Trophoblast cell (in vitro differentiated cells and primary cell): ENCODE results near the gene FBXO31.

ENCODE experiments used
- DNase-seq, 2 donors: peaks; one replicate each; pipeline ENCODE4 v3.0.0-alpha.2; 2016
- H2AFZ ChIP-seq: 2 replicates; pipeline ENCODE4 v1.6.1; 2013; ENCODE audit warnings: low read length, moderate library complexity, mild to moderate bottlenecking; ENCODE audit not compliant: insufficient read depth, poor library complexity
- H2AK5ac ChIP-seq: 2 replicates; pipeline ENCODE4 v1.6.1; 2013; ENCODE audit warnings: mild to moderate bottlenecking, low read length
- H2BK120ac ChIP-seq: 2 replicates; pipeline ENCODE4 v1.6.1; 2013; ENCODE audit warnings: low read length, mild to moderate bottlenecking, moderate library complexity; ENCODE audit not compliant: insufficient read depth, poor library complexity
- H2BK12ac ChIP-seq: 2 replicates; pipeline ENCODE4 v1.6.1; 2013; ENCODE audit warnings: mild to moderate bottlenecking, low read length, moderate library complexity
- H2BK5ac ChIP-seq: 2 replicates; pipeline ENCODE4 v1.6.1; 2013; ENCODE audit warnings: low read length, low read depth, moderate library complexity, mild to moderate bottlenecking; ENCODE audit not compliant: poor library complexity
- H3K14ac ChIP-seq: 2 replicates; pipeline ENCODE4 v1.6.1; 2013; ENCODE audit warnings: mild to moderate bottlenecking, low read length
- H3K18ac ChIP-seq: 2 replicates; pipeline ENCODE4 v1.6.1; 2013; ENCODE audit warnings: mild to moderate bottlenecking, low read length
- H3K23ac ChIP-seq: 2 replicates; pipeline ENCODE4 v1.6.1; 2013; ENCODE audit warnings: low read length
- H3K27ac ChIP-seq: 2 replicates; pipeline ENCODE4 v1.5.1; 2013; ENCODE audit warnings: low read depth, mild to moderate bottlenecking, inconsistent platforms, low read length, moderate library complexity
- H3K27me3 ChIP-seq: 2 replicates; pipeline ENCODE4 v1.6.1; 2013; ENCODE audit warnings: inconsistent platforms, mild to moderate bottlenecking, low read length, moderate library complexity; ENCODE audit not compliant: insufficient read depth
- H3K36me3 ChIP-seq, 2 experiments: 1 replicate in 1 of 2; 2 replicates in 1 of 2; pipeline ENCODE4 v1.6.1; 2013; ENCODE audit warnings: low read length in 2 of 2, mild to moderate bottlenecking in 2 of 2, moderate library complexity in 1 of 2; ENCODE audit not compliant: insufficient read depth in 2 of 2, control insufficient read depth in 1 of 2
- H3K4ac ChIP-seq: 2 replicates; pipeline ENCODE4 v1.6.1; 2013; ENCODE audit warnings: low read depth, mild to moderate bottlenecking, low read length, moderate library complexity
- H3K4me1 ChIP-seq, 2 experiments: 1 replicate in 1 of 2; 2 replicates in 1 of 2; pipeline ENCODE4 v1.6.1; 2013; ENCODE audit warnings: low read length in 2 of 2, mild to moderate bottlenecking in 2 of 2, moderate library complexity in 1 of 2; ENCODE audit not compliant: insufficient read depth in 2 of 2, control insufficient read depth in 1 of 2
- H3K4me2 ChIP-seq: 2 replicates; pipeline ENCODE4 v1.6.1; 2013; ENCODE audit warnings: inconsistent platforms, mild to moderate bottlenecking, low read length, moderate library complexity
- H3K4me3 ChIP-seq: 2 replicates; pipeline ENCODE4 v1.5.1; 2013; ENCODE audit warnings: mild to moderate bottlenecking, low read depth, low read length, inconsistent platforms
- H3K79me1 ChIP-seq: one replicate; pipeline ENCODE4 v1.6.1; 2013; ENCODE audit warnings: low read length
- H3K79me2 ChIP-seq: 2 replicates; pipeline ENCODE4 v1.6.1; 2013; ENCODE audit warnings: low read length, mild to moderate bottlenecking; ENCODE audit not compliant: control insufficient read depth, insufficient read depth, poor library complexity
- H3K9ac ChIP-seq: 2 replicates; pipeline ENCODE4 v1.6.1; 2013; ENCODE audit warnings: mild to moderate bottlenecking, low read length
- H3K9me3 ChIP-seq: 2 replicates; pipeline ENCODE4 v1.6.1; 2013; ENCODE audit warnings: low read depth, mild to moderate bottlenecking, control low read depth, inconsistent platforms, low read length; ENCODE audit not compliant: insufficient read depth
- H4K12ac ChIP-seq: 2 replicates; pipeline ENCODE4 v1.6.1; 2013; ENCODE audit warnings: low read depth, mild to moderate bottlenecking, low read length, moderate library complexity
- H4K8ac ChIP-seq: 2 replicates; pipeline ENCODE4 v1.6.1; 2013; ENCODE audit warnings: low read depth, mild to moderate bottlenecking, low read length, moderate library complexity
- H4K91ac ChIP-seq: one replicate; pipeline ENCODE4 v1.6.1; 2013; ENCODE audit warnings: low read depth, mild to moderate bottlenecking, low read length, moderate library complexity
- WGBS: extraction: QIAGEN DNeasy Blood & Tissue Kit; methylation state at CpG from one replicate; pipeline ENCODE4 v1.1.7; 2013; ENCODE audit warnings: missing lambda C conversion rate; ENCODE audit not compliant: insufficient read length, insufficient coverage; ENCODE audit errors: extremely low coverage; 5-methylcytosine and 5-hydroxymethylcytosine counted together

Gene FBXO31

DNA sequence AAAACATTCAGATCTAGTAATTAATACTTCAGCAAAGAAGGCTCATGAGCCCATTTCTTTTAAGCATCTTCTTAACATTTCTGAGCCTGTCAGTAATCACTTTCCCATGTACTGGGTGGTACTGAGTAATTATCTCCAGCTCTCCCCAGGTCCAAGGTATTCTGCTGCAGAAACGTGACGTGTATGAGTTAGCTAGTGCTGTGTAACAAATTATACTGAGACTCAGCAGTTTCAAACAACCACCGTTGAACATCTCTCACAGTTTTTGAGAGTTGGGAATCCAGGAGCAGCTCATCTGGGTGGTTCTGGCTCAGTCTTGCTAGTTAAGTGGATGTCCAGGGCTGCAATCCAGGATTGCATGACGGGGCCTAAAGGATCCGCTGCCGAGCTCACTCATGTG lies 91.6 kb downstream of the FBXO31 start:
- no peak overlapping the region for H3K14ac ChIP-seq
- H4K12ac ChIP-seq, result no peak overlapping the region
- no peak overlapping the region for H3K27ac ChIP-seq
- no peak overlapping the region for H2AK5ac ChIP-seq
- WGBS, result no CpG with 5 or more reads among the region's 6 CpGs
- H2BK120ac ChIP-seq, result no peak overlapping the region
- peaks cover 8% of the 10 kb centered on the region for H3K9me3 ChIP-seq
- H3K27me3 ChIP-seq, result no peaks in the 10 kb centered on the region
- no peak overlapping the region for H3K9ac ChIP-seq
- H4K91ac ChIP-seq, result no peak overlapping the region
- H3K4me2 ChIP-seq, result no peak overlapping the region
- H2BK5ac ChIP-seq, result no peak overlapping the region
- H3K4ac ChIP-seq, result no peak overlapping the region
- no peak for DNase-seq
- H3K36me3 ChIP-seq, result no peaks in the 10 kb centered on the region
- H3K79me1 ChIP-seq, result no peaks in the 10 kb centered on the region
- H3K18ac ChIP-seq, result no peak overlapping the region
- no peak overlapping the region for H4K8ac ChIP-seq
- no peak overlapping the region for H3K4me3 ChIP-seq
- no peaks in the 10 kb centered on the region for H3K4me1 ChIP-seq
- no peaks in the 10 kb centered on the region for H3K79me2 ChIP-seq
- no peak overlapping the region for H2AFZ ChIP-seq
- no peak overlapping the region for H3K23ac ChIP-seq
- no peak overlapping the region for H2BK12ac ChIP-seq

DNA sequence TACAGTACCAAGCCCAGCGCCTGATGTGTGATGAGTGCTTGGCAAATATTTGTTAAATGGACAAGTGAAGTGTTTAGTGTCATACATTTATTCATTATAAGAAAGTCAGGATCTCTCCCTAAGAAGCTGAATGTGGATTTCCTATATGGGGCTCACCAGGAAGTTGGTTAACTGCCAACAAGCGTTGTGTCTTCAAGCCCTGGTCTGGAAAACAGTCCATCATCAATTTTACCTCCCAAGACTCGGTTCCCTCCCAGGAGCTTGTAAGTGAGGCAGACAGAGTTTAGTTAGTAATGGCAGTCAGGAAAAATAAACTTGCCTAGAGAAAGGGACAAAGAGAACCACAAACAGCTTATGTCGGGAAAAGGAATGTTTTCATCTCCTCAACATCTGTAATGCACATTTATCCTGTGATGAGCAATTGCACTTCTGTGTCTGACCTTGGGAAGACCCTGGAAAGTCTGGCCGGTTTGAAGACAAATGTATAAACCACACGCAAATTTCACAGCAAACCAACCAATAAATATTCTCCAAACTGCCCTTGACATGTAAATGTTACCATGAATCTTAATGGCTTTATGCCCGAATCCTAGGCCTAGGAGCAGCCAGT lies 94.7 kb downstream of the FBXO31 start:
- Histone ChIP-seq H3K4ac (no peak overlapping the region), H3K9me3 (peaks cover 10% of the 10 kb centered on the region), H3K36me3 (no peaks in the 10 kb centered on the region), H2AFZ (no peak overlapping the region), H3K23ac (no peak overlapping the region), H3K9ac (no peak overlapping the region), H3K79me1 (no peaks in the 10 kb centered on the region), H3K27ac (no peak overlapping the region), H4K91ac (no peak overlapping the region), H2BK12ac (no peak overlapping the region), H3K4me3 (no peak overlapping the region), H3K4me1 (no peaks in the 10 kb centered on the region), H2BK120ac (no peak overlapping the region), H2AK5ac (no peak overlapping the region), H3K79me2 (no peaks in the 10 kb centered on the region), H3K18ac (no peak overlapping the region), H2BK5ac (no peak overlapping the region), H4K8ac (no peak overlapping the region), H3K27me3 (no peaks in the 10 kb centered on the region), H4K12ac (no peak overlapping the region), H3K14ac (no peak overlapping the region), H3K4me2 (no peak overlapping the region)
- no peak for DNase-seq
- no CpG with 5 or more reads among the region's 7 CpGs for WGBS

DNA sequence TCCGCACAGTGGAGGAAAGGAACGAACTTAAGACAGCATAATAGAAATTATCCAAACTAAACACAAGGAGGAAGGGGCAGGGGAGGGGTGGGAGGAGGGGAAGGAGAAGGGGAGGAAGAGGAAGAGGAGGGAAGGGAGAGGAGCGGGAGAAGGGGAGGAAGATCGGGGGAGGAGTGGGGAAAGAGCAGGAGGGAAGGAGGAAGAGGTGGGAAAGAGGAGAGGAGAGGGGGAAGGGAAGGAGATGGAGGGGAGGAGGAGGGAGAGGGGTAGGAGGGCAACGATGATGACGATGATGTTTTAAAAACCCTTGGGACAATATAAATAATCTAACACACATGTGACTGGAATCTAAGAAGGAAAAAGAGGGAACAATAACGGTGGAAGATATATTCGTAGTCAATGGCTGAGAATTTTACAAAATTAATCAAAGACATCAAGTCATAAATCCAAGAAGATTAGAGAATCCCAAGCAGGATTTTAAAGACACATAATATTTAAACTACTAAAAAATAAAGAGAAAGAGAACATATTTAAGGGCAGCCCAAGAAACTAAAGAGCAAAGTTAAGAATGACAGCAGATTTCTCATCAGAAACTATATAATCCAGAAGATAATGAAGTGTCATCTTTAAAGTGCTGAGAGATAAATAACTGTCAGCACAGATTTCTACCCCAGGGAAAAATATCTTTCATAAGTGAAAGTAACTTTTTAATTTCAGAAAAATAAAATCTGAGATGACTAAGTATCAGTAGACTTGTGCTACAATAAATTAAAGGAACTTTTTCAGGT lies 96.5 kb downstream of the FBXO31 start:
- no peak for DNase-seq
- no peak overlapping the region for H3K4me2 ChIP-seq
- H4K12ac ChIP-seq, result no peak overlapping the region
- H3K4me1 ChIP-seq, result no peaks in the 10 kb centered on the region
- H2BK5ac ChIP-seq, result no peak overlapping the region
- no peak overlapping the region for H4K8ac ChIP-seq
- H2AK5ac ChIP-seq, result no peak overlapping the region
- no peak overlapping the region for H2BK12ac ChIP-seq
- no peak overlapping the region for H3K9ac ChIP-seq
- no peaks in the 10 kb centered on the region for H3K79me2 ChIP-seq
- H3K4me3 ChIP-seq, result no peak overlapping the region
- no peak overlapping the region for H2AFZ ChIP-seq
- no peak overlapping the region for H3K4ac ChIP-seq
- no peaks in the 10 kb centered on the region for H3K36me3 ChIP-seq
- H3K79me1 ChIP-seq, result no peaks in the 10 kb centered on the region
- H3K27me3 ChIP-seq, result no peaks in the 10 kb centered on the region
- H3K23ac ChIP-seq, result no peak overlapping the region
- H3K27ac ChIP-seq, result no peak overlapping the region
- no CpG with 5 or more reads among the region's 8 CpGs for WGBS
- no peak overlapping the region for H3K14ac ChIP-seq
- no peak overlapping the region for H3K18ac ChIP-seq
- H2BK120ac ChIP-seq, result no peak overlapping the region
- H4K91ac ChIP-seq, result no peak overlapping the region
- H3K9me3 ChIP-seq, result peaks cover 4% of the 10 kb centered on the region

DNA sequence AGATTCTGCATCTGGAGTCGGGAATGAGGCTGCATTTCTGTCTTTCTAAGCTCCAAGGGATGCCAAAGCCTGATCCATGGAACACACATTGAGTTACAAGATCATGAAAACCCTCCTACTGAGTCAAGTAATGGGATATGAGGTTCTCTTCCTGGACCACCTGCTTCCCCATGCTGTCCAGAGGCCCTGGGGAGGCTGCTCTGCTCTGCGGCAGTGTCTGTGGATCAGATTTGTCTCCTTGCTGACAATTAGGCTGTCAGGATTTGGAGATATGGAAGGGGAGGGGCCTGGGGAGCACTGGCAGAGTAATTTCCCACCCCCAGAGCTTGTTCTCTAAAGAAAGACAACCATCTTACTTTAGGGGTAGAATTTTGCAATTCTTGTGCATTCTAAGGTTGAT lies 99.4 kb downstream of the FBXO31 start:
- H3K14ac ChIP-seq, result no peak overlapping the region
- H3K18ac ChIP-seq, result no peak overlapping the region
- no peak overlapping the region for H4K8ac ChIP-seq
- no peak overlapping the region for H2BK5ac ChIP-seq
- no peak overlapping the region for H3K27ac ChIP-seq
- no peaks in the 10 kb centered on the region for H3K4me1 ChIP-seq
- H3K9me3 ChIP-seq, result peaks cover 2% of the 10 kb centered on the region
- no CpG with 5 or more reads among the region's 2 CpGs for WGBS
- no peak overlapping the region for H3K9ac ChIP-seq
- H3K23ac ChIP-seq, result no peak overlapping the region
- no peak for DNase-seq
- no peak overlapping the region for H2BK12ac ChIP-seq
- no peak overlapping the region for H4K12ac ChIP-seq
- no peaks in the 10 kb centered on the region for H3K79me2 ChIP-seq
- H3K27me3 ChIP-seq, result no peaks in the 10 kb centered on the region
- H2AFZ ChIP-seq, result no peak overlapping the region
- H2AK5ac ChIP-seq, result no peak overlapping the region
- no peaks in the 10 kb centered on the region for H3K79me1 ChIP-seq
- no peak overlapping the region for H3K4me3 ChIP-seq
- no peak overlapping the region for H2BK120ac ChIP-seq
- H3K4ac ChIP-seq, result no peak overlapping the region
- H3K4me2 ChIP-seq, result no peak overlapping the region
- H4K91ac ChIP-seq, result no peak overlapping the region
- no peaks in the 10 kb centered on the region for H3K36me3 ChIP-seq
